ENCODE data around the gene TCEA3. TPM values are rescaled to one million over a fixed set of nuclear protein-coding genes. Genes with fewer than 3 reads are reported as not detected.

TCEA3 gene
- total and polyA plus RNA-seq, 2 of the 4 experiments (the other 2 are of a cell fraction): 3.0 to 6.3 TPM

DNA sequence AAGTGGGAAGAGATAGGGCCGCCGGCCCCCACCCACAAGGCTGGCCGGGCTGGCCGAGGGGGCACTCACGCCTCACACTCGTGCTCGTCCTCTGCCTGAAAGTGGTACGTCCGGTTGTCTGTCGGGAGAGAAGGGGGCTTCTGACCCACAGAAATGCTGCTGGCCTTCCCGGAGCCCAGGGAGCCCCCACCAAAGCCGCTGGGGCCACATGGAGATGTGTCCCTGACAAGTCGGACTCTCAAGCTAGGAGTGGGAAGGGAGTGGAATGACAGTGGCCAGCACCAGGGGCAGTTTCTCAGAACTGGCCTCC is 12.8 kb upstream of the TCEA3 start:
- no peak overlapping the region for H3K4ac ChIP-seq (ENCODE audit: low read depth, low read length)
- H3K4me1 ChIP-seq (ENCODE audit: control insufficient read depth, insufficient read depth, low read length): no peaks in the 10 kb centered on the region
- no peaks in the 10 kb centered on the region for H3K27me3 ChIP-seq (ENCODE audit: control insufficient read depth, insufficient read depth, low read length)
- intact Hi-C loops (cut with micrococcal nuclease): no loop called here
- no peak overlapping the region for H4K5ac ChIP-seq (ENCODE audit: low read depth, low read length)
- H3K9ac ChIP-seq (ENCODE audit: low read depth, low read length): no peak overlapping the region
- no peak overlapping the region for H2BK120ac ChIP-seq (ENCODE audit: low read depth, low read length)
- ChIA-PET CTCF (no interaction called here), POLR2A (ENCODE audit: unreplicated experiment) (interaction anchor here (0.5 kb wide), 1 partner anchor 12 kb away, joined by 4 read pairs; no protein-coding TSS in a partner anchor)
- no peak overlapping the region for H4K91ac ChIP-seq (ENCODE audit: insufficient read depth, low read depth, low read length)
- TF ChIP-seq CHD1 (IDR thresholded peaks at IDR 0.05; ENCODE audit: low read depth, low read length): no peak
- no peak for TF ChIP-seq RAD21 (IDR thresholded peaks at IDR 0.05; ENCODE audit: low read length)
- TF ChIP-seq POLR2A (IDR thresholded peaks at IDR 0.05; ENCODE audit: low read depth, low read length): no peak
- TF ChIP-seq RFX5 (IDR thresholded peaks at IDR 0.05; ENCODE audit: low read depth, low read length): no peak
- TF ChIP-seq MXI1 (IDR thresholded peaks at IDR 0.05; ENCODE audit: borderline replicate concordance, low read depth, low read length): no peak
- no peak for TF ChIP-seq NFE2L2 (IDR thresholded peaks at IDR 0.05; ENCODE audit: low read depth, low read length)
- TF ChIP-seq MAZ (IDR thresholded peaks at IDR 0.05; ENCODE audit: borderline replicate concordance, low read depth, low read length): no peak
- no peak for TF ChIP-seq MAFK (IDR thresholded peaks at IDR 0.05; ENCODE audit: low read depth, low read length)
- TF ChIP-seq FOS (IDR thresholded peaks at IDR 0.05; ENCODE audit: low read depth, low read length): no peak
- TF ChIP-seq, protein P1, sequence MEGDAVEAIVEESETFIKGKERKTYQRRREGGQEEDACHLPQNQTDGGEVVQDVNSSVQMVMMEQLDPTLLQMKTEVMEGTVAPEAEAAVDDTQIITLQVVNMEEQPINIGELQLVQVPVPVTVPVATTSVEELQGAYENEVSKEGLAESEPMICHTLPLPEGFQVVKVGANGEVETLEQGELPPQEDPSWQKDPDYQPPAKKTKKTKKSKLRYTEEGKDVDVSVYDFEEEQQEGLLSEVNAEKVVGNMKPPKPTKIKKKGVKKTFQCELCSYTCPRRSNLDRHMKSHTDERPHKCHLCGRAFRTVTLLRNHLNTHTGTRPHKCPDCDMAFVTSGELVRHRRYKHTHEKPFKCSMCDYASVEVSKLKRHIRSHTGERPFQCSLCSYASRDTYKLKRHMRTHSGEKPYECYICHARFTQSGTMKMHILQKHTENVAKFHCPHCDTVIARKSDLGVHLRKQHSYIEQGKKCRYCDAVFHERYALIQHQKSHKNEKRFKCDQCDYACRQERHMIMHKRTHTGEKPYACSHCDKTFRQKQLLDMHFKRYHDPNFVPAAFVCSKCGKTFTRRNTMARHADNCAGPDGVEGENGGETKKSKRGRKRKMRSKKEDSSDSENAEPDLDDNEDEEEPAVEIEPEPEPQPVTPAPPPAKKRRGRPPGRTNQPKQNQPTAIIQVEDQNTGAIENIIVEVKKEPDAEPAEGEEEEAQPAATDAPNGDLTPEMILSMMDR (conservative IDR thresholded peaks at IDR 0.05; ENCODE audit: low read depth, low read length): no peak
- TF ChIP-seq CEBPB (IDR thresholded peaks at IDR 0.05; ENCODE audit: low read depth, low read length): no peak
- no peak for TF ChIP-seq SMC3 (IDR thresholded peaks at IDR 0.05; ENCODE audit: low read depth, low read length)
- TF ChIP-seq, protein P2, sequence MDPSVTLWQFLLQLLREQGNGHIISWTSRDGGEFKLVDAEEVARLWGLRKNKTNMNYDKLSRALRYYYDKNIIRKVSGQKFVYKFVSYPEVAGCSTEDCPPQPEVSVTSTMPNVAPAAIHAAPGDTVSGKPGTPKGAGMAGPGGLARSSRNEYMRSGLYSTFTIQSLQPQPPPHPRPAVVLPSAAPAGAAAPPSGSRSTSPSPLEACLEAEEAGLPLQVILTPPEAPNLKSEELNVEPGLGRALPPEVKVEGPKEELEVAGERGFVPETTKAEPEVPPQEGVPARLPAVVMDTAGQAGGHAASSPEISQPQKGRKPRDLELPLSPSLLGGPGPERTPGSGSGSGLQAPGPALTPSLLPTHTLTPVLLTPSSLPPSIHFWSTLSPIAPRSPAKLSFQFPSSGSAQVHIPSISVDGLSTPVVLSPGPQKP (IDR thresholded peaks at IDR 0.05; ENCODE audit: borderline replicate concordance, low read depth, low read length): no peak
- TF ChIP-seq, protein P3, sequence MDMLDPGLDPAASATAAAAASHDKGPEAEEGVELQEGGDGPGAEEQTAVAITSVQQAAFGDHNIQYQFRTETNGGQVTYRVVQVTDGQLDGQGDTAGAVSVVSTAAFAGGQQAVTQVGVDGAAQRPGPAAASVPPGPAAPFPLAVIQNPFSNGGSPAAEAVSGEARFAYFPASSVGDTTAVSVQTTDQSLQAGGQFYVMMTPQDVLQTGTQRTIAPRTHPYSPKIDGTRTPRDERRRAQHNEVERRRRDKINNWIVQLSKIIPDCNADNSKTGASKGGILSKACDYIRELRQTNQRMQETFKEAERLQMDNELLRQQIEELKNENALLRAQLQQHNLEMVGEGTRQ (IDR thresholded peaks at IDR 0.05; ENCODE audit: low read depth, low read length): no peak
- BruUV-seq (replicated peaks): no TSS peak
- in situ Hi-C loops (cut with MboI; ENCODE audit: low sequenced_read_pairs): no loop called here
- dilution Hi-C loops (cut with HindIII; ENCODE audit: low sequenced_read_pairs, unreplicated experiment): no loop called here
- no peak overlapping the region for H2BK5ac ChIP-seq (ENCODE audit: low read depth, low read length, poor library complexity, severe bottlenecking)
- DNase-seq (no peak), ATAC-seq (ENCODE audit: low read depth) (no peak)
- H3K56ac ChIP-seq (ENCODE audit: extremely low read depth, insufficient read depth, low read length): no peak overlapping the region
- no peak overlapping the region for H3K23ac ChIP-seq (ENCODE audit: low read depth, low read length)
- no peak overlapping the region for H2AK9ac ChIP-seq (replicated peaks; ENCODE audit: low read depth, low read length, poor library complexity)
- no peak overlapping the region for H3K14ac ChIP-seq (replicated peaks; ENCODE audit: low read depth, low read length)
- no peaks in the 10 kb centered on the region for H3K79me1 ChIP-seq (ENCODE audit: low read depth in 1 of 2, low read length in 2 of 2)
- no peak overlapping the region for H3K4me3 ChIP-seq (ENCODE audit: insufficient read depth, low read depth, low read length)
- H2BK20ac ChIP-seq (ENCODE audit: low read depth, low read length): no peak overlapping the region
- no peak overlapping the region for H4K8ac ChIP-seq (ENCODE audit: low read depth in 2 of 2, low read length in 2 of 2)
- H2BK15ac ChIP-seq (ENCODE audit: low read depth, low read length): no peak overlapping the region
- H3K27ac ChIP-seq (ENCODE audit: insufficient read depth, low read length): no peak overlapping the region
- peaks cover 60% of the 10 kb centered on the region for H3K36me3 ChIP-seq (ENCODE audit: control insufficient read depth, insufficient read depth, low read length)
- no peak overlapping the region for H3K18ac ChIP-seq (ENCODE audit: low read depth, low read length)
- H3K4me2 ChIP-seq (ENCODE audit: low read depth, low read length): no peak overlapping the region
- no peaks in the 10 kb centered on the region for H4K20me1 ChIP-seq (ENCODE audit: insufficient read depth, low read length)
- WGBS, 2 experiments (ENCODE audit: extremely low coverage in 2 of 2, insufficient read length in 1 of 2): 82% methylated on average over 11 of the region's 13 CpGs; no CpG with 5 or more reads in 1 of the 2 experiments
- no peaks in the 10 kb centered on the region for H3K9me3 ChIP-seq (ENCODE audit: control insufficient read depth, insufficient read depth, low read length)
- H2AK5ac ChIP-seq (ENCODE audit: low read depth, low read length): no peak overlapping the region
- no peak overlapping the region for H2AFZ ChIP-seq (replicated peaks; ENCODE audit: low read length, poor library complexity)
- no peaks in the 10 kb centered on the region for H3K9me1 ChIP-seq (ENCODE audit: insufficient read depth, low read length)

Data from IMR-90 (cell line).